Femur (tissue), 1 donor: ENCODE measurements around the gene TP53BP2.
"Not testable (repeated sequence)": the region's sequence is repeated elsewhere in the genome, so short reads cannot be mapped to it uniquely, and the experiment has no call there.

Experiments used
- DNase-seq: peaks from one replicate; pipeline ENCODE4 v3.0.0-alpha.2; 2017

TP53BP2 gene

GRCh38 chr1:223845810-223846682 is at the start of gene TP53BP2:
TP53BP2 (minus strand) TSS chr1:223845947; CDS start chr1:223845680, 267 bp downstream.
- DNase-seq: peak; percentile 93

- not testable (repeated sequence) for DNase-seq
These were observed 44.7 kb upstream of the TP53BP2 start for GRCh38 chr1:223890494-223890893.

DNA sequence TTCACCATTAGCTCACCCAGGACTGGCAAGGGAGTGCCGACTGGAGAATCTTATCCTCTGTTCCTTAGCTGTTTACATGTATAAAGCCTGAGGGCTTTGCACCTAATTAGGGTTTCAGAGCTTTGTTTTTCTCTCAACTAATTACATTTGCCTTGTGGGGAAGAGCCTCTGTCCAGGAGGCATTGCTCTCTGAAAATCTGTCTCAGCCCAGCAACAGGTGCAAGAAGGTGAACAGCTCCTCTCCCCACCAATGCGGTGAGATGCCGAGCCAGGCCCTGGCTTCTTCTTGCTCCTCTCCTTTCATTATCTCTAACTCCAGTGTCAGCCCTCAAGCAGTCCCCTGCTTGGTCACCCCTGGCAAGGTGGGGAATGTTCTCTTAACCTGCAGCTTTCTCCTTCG is 43.6 kb upstream of the TP53BP2 start:
- DNase-seq: not testable (repeated sequence)

DNA sequence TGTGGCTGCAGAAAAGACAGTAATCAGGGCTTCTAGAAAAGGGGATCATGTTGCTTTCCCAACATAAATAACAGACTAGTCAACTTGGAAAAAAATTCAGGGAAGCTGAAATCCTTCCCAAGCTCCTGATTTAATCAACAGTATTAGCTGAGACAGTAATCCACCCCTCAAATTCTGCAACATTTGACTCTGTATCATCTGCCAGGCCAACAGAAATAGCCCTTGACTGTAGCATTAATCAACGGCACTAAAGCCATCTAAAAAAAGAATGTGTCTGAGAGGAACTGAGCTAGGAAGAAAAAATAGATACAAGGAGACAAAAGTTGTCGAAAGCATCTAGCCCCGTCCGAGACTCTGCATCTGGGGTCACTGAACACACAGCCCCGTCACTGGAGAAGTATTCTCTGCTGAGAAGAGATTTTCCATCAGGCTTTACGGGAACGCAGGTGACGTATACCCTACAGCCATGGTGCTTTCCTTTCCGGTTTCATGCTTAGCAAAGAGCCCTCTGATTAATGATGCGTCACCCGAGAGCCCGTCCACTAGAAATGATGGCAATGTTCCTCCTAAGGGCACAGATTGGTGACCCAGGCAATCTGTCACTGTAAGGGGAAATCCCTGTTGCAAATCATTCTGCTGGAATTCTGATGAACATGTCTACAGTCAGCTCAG is 42.1 kb upstream of the TP53BP2 start:
- peak; percentile 29 for DNase-seq

GRCh38 chr1:223886516-223886921 is 40.8 kb upstream of the TP53BP2 start:
- DNase-seq: no peak

- no peak for DNase-seq
These were observed 39.9 kb upstream of the TP53BP2 start for GRCh38 chr1:223885614-223886013.

DNA sequence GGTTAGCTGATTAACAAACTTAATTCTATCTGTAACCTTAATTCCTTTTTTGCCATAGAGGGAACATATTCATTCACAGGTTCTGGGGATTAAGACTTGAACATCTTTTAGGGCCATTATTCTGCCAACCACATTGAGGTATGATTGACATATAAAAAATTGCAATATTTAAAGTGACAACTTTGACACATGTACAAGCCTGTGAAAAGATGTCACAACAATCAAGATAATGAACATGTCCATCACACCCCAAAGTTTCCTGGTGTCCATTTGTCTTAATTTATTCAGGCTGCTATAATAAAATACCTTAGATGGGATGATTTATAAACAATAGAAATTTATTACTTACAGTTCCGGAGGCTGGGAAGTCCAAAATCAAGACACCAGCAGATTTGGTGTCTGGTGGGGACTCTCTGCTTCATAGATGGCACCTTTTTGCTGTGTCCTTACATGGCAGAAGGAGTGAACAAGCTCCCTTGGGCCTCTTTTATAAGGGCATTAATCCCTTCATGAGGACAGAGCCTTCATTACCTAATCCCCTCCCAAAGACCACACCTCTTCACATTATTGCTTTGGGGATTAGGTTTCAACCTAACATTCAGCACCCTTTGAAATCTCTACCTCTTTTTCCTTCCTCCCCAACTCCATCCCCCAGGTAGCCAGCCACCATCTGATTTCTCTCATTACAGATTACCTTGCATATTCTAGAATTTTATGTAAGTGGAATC is 33.0 kb upstream of the TP53BP2 start:
- DNase-seq: no peak

GRCh38 chr1:223877804-223878203 is 32.1 kb upstream of the TP53BP2 start:
- no peak for DNase-seq

GRCh38 chr1:223876590-223876989 is 30.8 kb upstream of the TP53BP2 start:
- no peak for DNase-seq

GRCh38 chr1:223873044-223873443 is 27.3 kb upstream of the TP53BP2 start:
- no peak for DNase-seq

GRCh38 chr1:223872308-223872901 is 26.7 kb upstream of the TP53BP2 start:
- no peak for DNase-seq

GRCh38 chr1:223870617-223871574 is 25.1 kb upstream of the TP53BP2 start:
- peak; percentile 25 for DNase-seq

DNA sequence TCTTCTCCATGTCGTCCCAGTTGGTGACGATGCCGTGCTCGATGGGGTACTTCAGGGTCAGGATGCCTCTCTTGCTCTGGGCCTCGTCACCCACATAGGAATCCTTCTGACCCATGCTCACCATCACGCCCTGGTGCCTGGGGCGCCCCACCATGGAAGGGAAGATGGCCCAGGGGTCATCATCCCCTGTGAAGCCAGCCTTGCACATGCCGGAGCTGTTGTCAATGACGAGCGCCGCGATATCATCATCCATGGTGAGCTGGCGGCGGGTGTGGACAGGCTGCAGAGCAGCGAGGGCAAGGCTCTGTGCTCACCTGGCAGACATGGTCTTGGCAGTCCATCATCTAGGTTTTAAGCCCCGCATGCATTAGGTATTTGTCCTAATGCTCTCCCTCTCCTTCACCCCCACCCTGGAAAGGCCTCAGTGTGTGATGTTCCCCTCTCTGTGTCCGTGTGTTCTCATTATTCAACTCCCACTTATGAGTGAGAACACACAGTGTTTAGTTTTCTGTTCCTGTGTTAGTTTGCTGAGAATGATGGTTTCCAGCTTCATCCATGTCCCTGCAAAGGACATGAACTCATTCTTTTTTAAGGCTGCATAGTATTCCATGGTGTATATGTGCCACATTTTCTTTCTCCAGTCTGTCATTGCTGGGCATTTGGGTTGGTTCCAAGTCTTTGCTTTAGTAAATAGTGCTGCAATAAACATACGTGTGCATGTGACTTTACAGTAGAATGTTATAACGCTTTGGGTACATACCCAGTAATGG is 19.0 kb upstream of the TP53BP2 start:
- not testable (repeated sequence) for DNase-seq

DNA sequence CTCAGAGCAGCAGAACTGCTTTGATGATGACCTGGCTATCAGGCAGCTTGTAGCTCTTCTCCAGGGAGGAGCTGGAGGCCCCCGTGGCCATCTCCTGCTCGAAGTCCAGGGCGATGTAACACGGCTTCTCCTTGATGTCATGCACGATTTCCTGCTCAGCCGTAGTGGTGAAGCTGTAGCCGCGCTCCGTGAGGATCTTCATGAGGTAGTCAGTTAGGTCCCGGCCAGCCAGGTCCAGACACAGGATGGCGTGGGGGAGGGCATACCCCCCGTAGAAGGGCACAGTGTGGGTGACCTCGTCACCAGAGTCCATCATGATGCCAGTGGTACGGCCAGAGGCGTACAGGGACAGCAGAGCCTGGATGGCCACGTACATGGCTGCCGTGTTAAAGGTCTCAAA is 18.3 kb upstream of the TP53BP2 start:
- no peak for DNase-seq

DNA sequence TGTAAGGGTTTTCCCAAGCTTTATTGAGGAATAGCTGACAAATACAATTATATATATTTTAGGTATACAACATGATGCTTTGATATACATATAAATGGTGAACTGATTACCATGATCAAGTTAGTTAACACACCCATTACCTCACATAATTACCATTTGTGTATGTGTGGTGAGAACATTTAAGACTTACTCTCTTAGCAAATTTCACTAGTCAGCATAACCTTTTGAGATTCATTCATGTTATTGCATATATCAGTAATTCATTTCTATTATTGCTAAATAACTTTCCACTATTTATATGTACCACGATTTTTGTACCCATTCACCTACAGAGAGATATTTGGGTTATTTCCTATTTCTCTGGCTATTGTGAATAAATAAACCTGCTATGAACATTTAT is 16.2 kb upstream of the TP53BP2 start:
- no peak for DNase-seq

GRCh38 chr1:223860051-223860622 is 14.4 kb upstream of the TP53BP2 start:
- DNase-seq: no peak

DNA sequence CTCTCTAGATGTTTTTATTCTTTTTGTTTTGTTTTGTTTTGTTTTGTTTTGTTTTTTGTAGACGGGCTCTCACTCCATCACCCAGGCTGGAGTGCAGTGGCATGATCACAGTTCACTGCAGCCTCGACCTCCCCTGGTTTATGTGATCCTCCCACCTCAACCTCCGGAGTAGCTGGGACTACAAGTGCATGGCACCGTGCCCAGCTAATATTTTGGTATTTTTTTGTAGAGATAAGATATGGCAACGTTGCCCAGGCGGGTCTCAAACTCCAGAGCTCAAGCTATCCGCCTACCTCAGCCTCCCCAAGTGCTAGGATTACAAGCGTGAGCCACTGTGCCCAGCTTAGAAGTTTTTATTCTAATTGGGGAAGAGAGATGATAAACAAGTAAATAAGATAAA is 13.3 kb upstream of the TP53BP2 start:
- DNase-seq: no peak

- no peak for DNase-seq
These were observed 10.6 kb upstream of the TP53BP2 start for GRCh38 chr1:223856386-223856785.

DNA sequence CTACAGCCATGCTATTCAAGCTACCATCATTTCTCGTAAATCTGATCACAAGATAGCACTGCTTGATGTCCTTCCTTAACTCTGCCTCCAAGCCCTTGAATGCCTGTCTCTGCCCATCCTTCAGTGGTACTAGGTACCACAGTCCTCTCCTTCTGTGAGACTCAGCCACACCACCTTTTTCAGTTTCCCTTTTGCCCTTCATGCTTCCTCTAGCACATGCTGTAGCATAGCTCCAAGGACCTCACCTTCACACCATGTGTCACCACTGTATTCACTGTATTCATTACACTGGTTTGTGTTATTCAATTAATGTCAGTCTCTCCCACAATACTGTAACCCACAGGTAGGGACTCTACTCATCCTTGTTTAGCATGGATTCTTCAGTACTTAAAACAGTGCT is 8.0 kb upstream of the TP53BP2 start:
- DNase-seq: no peak

DNA sequence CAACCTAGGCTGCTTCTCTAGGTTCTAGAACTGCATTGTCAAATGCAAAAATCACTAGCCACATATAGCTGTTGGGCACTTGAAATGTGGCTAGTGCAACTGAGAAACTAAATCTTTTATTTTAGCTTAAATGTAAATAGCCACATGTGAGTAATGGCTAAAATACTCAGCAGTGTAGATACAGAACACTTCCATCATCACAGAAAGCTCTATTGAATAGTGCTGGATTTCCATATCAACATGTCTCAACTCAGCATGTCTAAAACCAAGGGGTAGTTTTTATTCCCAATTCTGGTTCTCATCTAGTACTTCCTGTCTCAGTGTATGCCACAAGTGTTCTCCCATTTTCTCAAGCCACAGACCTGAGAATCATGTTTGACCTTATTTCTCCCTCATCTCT is 7.5 kb upstream of the TP53BP2 start:
- DNase-seq: no peak

DNA sequence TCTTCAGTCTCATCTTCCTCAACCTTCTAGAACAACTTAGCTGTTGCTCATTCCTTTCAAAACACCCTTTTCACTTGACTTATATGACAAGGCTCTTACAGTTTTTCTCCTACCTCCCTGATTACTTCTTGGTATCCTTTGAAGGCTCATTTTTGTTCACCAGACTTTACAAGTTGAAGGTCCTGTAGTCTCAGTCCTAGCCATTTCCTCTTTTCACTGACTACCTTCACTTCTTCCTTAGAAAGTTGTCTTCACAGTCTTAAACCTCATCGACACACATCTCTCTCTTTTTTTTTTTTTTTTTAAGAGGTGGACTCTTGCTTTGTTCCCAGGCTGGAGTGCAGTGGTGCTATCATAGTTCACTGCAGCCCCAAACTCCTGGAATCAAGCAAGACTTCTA is 6.6 kb upstream of the TP53BP2 start:
- no peak for DNase-seq
